AG04450 (cell line): ENCODE data around the gene LRP8. TPM values are rescaled to one million over a fixed set of nuclear protein-coding genes. Genes with fewer than 3 reads are reported as not detected.

Experiments
- CTCF ChIA-PET: fragments of 300-600, 350-600 bp; formaldehyde crosslinking; extraction: SDS; loops from one replicate; lab custom pipeline; 2022; ENCODE audit warnings: antibody characterized with exemption, inconsistent platforms; lab: Charles Lee
- POLR2A ChIA-PET: fragments of 350-600 bp; formaldehyde crosslinking; extraction: SDS; loops from one replicate; lab custom pipeline; 2021; ENCODE audit warnings: antibody characterized with exemption, inconsistent platforms; lab: Yijun Ruan, JAX
- DNase-seq: peaks from one replicate; pipeline ENCODE4 v3.0.0-alpha.2; 2011; ENCODE audit warnings: low read depth, low spot score
- H3K27ac ChIP-seq: one replicate; pipeline ENCODE4 v1.5.1; 2012; ENCODE audit warnings: low read depth, low read length, control low read depth
- H3K27me3 ChIP-seq: one replicate; pipeline ENCODE4 v1.6.0; 2012; ENCODE audit warnings: low read length; ENCODE audit not compliant: control insufficient read depth, insufficient read depth
- H3K4me3 ChIP-seq: 2 replicates; pipeline ENCODE4 v1.5.1; 2011; ENCODE audit warnings: mild to moderate bottlenecking, low read depth, low read length, control low read depth
- H3K9me3 ChIP-seq: 2 replicates; pipeline ENCODE4 v1.5.1; 2012; ENCODE audit warnings: low read length; ENCODE audit not compliant: control insufficient read depth, insufficient read depth
- CTCF ChIP-seq: IDR thresholded peaks from 2 replicates; pipeline ENCODE4 v1.5.1; 2011; ENCODE audit warnings: low read depth, low read length, control low read depth, inconsistent platforms
- polyA plus RNA-seq: library from polyadenylated mRNA; depleted of rRNA; stranded (reverse); fragments of >200 nt; gene quantifications from 2 replicates; pipeline ENCODE4 v1.2.3, GENCODE V29; 2011

Gene LRP8
- polyA plus RNA-seq, 1 experiment: 5.0 TPM

GRCh38 chr1:53311702-53312305, 16.1 kb downstream of the LRP8 start:
- Histone ChIP-seq H3K27ac (no peak overlapping the region), H3K27me3 (no peaks in the 10 kb centered on the region), H3K4me3 (no peak overlapping the region), H3K9me3 (no peaks in the 10 kb centered on the region)
- TF ChIP-seq CTCF: no peak
- ChIA-PET POLR2A (interaction anchor here (1.2 kb wide), 1 partner anchor 14 kb away, joined by 5 read pairs; no protein-coding TSS in a partner anchor), CTCF (interaction anchor here (0.6 kb wide), 1 partner anchor 20 kb away, joined by 4 read pairs; no protein-coding TSS in a partner anchor)
- no peak for DNase-seq

GRCh38 chr1:53310847-53311681, 16.8 kb downstream of the LRP8 start:
- Histone ChIP-seq H3K27me3 (no peaks in the 10 kb centered on the region), H3K27ac (no peak overlapping the region), H3K9me3 (no peaks in the 10 kb centered on the region), H3K4me3 (no peak overlapping the region)
- no peak for DNase-seq
- TF ChIP-seq CTCF: no peak
- POLR2A ChIA-PET: interaction anchor here (1.2 kb wide), 1 partner anchor 15 kb away, joined by 5 read pairs; no protein-coding TSS in a partner anchor
- CTCF ChIA-PET: interaction anchor here (0.6 kb wide), 1 partner anchor 20 kb away, joined by 4 read pairs; no protein-coding TSS in a partner anchor

DNA sequence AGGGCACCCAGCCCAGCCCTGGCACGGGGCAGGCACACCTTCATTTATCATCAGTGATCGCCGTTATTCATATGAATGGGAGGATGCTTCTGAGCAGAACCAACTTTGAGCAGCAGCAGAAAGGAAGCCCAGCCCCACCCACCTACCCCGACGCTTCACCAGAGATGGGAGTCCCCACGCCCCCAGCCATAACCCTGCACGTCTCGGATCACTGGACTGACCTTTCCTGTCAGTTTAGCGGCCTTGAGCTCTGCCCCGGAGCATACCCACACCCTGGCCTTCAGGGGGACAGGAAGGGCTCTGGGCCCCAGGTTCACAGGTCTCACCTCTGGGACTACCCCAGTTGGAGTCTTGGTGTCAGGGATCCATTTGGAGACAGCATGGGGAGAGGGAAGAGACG, 18.1 kb downstream of the LRP8 start:
- no peaks in the 10 kb centered on the region for H3K27me3 ChIP-seq
- H3K4me3 ChIP-seq: no peak overlapping the region
- ChIA-PET POLR2A (no interaction called here), CTCF (no interaction called here)
- no peak overlapping the region for H3K27ac ChIP-seq
- no peak for DNase-seq
- no peak for TF ChIP-seq CTCF
- H3K9me3 ChIP-seq: no peaks in the 10 kb centered on the region

GRCh38 chr1:53308506-53308905, 19.4 kb downstream of the LRP8 start:
- Histone ChIP-seq H3K27ac (no peak overlapping the region), H3K4me3 (no peak overlapping the region), H3K9me3 (no peaks in the 10 kb centered on the region), H3K27me3 (no peaks in the 10 kb centered on the region)
- ChIA-PET CTCF (no interaction called here), POLR2A (no interaction called here)
- DNase-seq: no peak
- no peak for TF ChIP-seq CTCF

DNA sequence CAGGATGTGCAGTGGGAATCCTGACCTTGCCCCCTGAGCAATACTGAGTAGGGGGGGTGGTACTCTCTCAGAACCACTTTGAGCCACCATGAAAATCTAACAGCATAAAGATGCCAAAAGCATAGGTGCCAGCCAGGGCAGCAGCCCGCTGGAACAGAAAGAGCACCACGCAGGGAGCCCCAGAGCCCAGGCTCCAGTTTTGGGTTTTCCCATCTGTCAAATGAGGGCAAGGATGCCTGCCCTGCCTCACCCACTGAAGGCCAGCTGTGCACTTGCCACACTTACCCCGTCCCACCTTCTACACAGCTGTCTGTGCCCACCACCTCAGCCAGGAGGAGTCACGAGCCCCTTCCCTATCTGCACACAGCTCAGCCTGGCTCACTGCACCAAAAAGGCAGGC, 20.8 kb downstream of the LRP8 start:
- no peak for TF ChIP-seq CTCF
- CTCF ChIA-PET: no interaction called here

More for the DNA sequence above, 20.8 kb downstream of the LRP8 start:
- no peaks in the 10 kb centered on the region; the same call in 1 of the 2 replicates for H3K9me3 ChIP-seq
- no peak for DNase-seq
- H3K27me3 ChIP-seq: no peaks in the 10 kb centered on the region
- H3K27ac ChIP-seq: no peak overlapping the region
- POLR2A ChIA-PET: no interaction called here
- no peak overlapping the region for H3K4me3 ChIP-seq
